Esophagus mucosa (tissue), 1 donor: Measurements from ENCODE around the gene EPHB2. TPM values are rescaled to one million over a fixed set of nuclear protein-coding genes. Genes with fewer than 3 reads are reported as not detected.
A peak's percentile ranks its signal among the peaks of the same experiment; 100 is the strongest.

Source experiments
- ATAC-seq: fragments of 200-7000 bp; cut with Tn5 transposase; one replicate; pipeline ENCODE4 v1.9.1; 2020
- total RNA-seq: library from RNA; stranded (reverse); gene quantifications from one replicate; pipeline ENCODE4 v1.2.4, GENCODE V29; 2023
- donor health status: DM: yes; HTN: yes; CAD: no.

EPHB2 gene
- total RNA-seq, 1 donor from 2014 or later, result 2.2 TPM

DNA sequence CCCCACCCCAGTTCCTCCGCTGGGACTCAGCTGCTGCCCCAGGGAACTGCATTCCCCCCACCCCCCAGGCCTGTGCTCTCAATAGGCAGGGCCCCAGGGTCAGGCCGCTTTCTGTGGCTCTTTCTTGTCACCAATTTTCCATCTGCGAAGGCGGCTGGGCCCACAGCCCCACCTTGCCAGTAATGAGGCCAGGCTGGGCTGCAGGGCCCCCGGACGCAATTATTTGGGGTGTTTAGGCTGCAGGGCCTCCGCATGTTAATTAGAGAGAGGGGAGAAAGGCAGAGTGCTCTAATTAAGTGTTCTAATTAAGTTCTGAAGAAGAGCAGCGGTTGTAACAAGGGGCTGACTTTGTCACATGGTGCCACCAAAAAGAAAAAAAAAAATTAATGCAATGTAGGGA lies 71.8 kb downstream of the EPHB2 start:
- ATAC-seq, result no peak

DNA sequence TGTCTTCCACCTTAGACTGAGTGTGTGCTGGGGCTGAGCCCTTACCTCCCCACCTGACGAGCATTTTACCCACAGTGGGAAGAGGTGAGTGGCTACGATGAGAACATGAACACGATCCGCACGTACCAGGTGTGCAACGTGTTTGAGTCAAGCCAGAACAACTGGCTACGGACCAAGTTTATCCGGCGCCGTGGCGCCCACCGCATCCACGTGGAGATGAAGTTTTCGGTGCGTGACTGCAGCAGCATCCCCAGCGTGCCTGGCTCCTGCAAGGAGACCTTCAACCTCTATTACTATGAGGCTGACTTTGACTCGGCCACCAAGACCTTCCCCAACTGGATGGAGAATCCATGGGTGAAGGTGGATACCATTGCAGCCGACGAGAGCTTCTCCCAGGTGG lies 73.7 kb downstream of the EPHB2 start:
- no peak for ATAC-seq

DNA sequence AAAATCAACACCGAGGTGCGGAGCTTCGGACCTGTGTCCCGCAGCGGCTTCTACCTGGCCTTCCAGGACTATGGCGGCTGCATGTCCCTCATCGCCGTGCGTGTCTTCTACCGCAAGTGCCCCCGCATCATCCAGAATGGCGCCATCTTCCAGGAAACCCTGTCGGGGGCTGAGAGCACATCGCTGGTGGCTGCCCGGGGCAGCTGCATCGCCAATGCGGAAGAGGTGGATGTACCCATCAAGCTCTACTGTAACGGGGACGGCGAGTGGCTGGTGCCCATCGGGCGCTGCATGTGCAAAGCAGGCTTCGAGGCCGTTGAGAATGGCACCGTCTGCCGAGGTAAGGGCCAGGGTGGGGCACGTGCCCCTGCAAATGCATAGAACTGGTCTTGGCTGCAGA lies 74.1 kb downstream of the EPHB2 start:
- ATAC-seq, result no peak

GRCh38 chr1:22786101-22786500 lies 75.5 kb downstream of the EPHB2 start:
- no peak for ATAC-seq

GRCh38 chr1:22786719-22787489 lies 76.3 kb downstream of the EPHB2 start:
- no peak for ATAC-seq

DNA sequence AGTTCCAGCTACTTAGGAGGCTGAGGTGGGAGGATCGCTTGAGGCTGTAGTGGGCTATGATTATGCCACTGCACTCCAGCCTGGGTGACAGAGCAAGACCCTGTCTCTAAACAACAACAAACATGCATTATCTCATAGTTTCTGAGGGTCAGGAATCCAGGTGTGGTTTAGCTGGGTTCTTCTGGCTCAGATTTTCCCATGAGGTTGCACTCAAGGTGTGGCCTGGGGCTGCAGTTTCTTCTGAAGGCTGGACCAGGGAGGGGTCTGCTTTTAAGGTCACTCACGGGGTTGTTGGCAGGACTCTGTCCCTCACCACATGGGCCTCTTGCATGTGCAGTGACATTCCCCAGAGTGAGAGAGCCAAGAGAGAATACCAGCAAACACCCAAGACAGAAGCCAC lies 77.0 kb downstream of the EPHB2 start:
- ATAC-seq, result no peak

DNA sequence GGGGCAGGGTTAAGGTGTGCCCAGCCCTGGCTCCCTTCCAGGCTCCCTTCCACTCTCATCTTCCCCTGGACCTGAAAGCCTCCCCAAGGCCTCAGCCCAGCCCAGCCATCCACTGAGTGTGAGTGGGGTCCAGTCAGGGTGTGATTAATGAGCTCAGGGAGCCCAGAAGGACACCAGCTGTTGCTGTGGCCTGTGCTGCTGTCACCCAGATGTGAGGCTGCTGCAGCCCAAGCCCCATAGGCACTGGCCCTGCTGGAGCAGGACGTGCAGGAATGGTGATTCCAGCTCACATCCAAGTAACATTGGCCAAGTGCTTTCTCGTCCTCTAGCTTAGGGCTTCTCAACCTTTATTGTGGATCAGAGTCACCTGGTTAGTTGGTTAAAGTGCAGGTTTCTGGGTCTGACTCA lies 77.6 kb downstream of the EPHB2 start:
- no peak for ATAC-seq

DNA sequence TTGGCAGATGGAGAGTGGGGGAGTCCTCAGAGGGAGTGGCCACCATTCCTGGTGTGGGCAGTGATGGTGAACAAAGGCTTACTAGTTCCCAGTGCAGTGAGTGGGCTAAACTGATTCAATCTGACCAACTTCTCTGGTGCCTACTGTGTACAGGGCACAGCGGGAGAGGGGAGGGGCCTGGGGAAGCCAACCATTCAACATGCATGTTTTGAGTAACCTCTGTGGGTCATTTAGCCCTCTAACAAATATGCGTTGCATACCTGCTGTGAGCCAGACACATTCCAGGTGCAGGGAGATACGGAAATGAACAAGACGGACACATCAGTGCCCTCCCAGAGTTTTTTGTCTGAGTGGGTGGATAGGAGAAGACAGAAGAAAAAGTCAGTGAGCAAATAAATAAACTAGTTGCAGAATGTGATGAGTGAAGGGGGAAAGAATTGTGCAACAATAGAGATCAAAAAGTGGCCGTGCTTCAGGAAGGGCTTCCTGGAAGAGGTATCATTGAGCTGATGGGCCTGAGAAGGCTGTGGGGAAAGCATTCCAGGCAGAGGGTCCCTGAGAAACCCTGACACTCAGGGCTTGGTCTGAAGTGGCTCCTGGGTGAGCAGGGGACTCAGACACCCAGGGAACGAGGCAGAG lies 78.8 kb downstream of the EPHB2 start:
- no peak for ATAC-seq

GRCh38 chr1:22790232-22791008 lies 79.8 kb downstream of the EPHB2 start:
- ATAC-seq, result no peak

DNA sequence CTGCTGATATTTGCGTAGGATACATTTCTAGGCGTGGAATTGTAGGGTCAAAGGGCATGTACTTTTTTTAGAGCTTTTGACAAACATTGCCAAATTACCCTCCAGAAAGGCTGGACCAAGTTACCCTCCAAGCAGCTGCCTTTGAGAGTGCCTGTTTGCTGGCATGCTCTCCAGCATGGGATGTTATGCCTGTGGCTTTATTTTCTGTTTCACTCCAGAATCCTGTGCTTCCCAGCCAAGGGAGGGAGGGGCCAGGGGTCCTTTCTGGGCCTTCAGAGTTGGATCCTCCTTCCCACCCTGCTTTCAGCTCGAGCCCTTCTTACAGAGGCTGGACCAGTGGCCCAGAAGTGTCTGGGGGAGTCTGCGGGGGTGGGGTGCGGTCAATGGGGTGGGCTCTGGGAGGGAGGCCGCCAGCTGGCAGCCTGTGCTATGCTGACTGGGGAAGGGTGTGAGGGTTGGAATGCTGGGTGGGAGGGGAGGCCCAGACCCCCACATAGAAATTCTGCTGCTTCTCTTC lies 81.2 kb downstream of the EPHB2 start:
- ATAC-seq, result no peak

GRCh38 chr1:22792396-22793160 lies 81.9 kb downstream of the EPHB2 start:
- no peak for ATAC-seq

DNA sequence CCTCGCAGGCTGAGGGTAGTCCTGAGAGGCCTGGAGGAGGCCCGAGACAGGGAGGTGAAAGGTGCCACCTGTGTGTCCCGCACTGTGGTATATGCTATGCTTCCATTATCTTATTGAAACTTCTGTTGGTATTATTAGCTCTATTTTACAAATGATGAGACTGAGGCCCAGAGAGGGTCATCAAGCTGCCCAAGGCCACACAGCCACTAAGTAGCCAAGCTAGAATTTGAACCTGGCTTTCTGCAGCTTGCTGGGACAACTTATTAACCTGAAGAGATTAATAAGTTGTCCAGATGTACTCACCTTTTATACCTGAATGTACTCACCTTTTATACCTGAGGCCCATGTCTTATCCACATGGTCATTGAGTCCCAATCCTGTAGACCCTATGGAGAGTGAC lies 83.0 kb downstream of the EPHB2 start:
- ATAC-seq, result no peak

GRCh38 chr1:22794647-22795365 lies 84.2 kb downstream of the EPHB2 start:
- ATAC-seq, result peak; percentile 67

DNA sequence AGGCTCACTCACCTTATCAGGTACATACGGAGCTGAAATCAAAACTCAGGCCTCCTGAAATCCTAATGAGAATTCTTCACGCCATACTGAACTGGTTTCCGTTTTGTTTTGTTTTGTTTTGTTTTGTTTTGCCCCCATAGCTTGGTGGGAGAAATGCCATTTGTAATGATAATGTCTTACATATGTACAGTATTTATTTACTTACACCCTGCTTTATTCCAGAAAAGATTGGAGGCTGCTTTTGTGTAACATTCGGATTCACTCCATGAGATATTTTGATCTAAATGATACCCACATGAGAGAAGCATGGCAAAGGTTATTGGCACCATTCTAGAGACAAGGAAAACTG lies 84.7 kb downstream of the EPHB2 start:
- ATAC-seq, result no peak

DNA sequence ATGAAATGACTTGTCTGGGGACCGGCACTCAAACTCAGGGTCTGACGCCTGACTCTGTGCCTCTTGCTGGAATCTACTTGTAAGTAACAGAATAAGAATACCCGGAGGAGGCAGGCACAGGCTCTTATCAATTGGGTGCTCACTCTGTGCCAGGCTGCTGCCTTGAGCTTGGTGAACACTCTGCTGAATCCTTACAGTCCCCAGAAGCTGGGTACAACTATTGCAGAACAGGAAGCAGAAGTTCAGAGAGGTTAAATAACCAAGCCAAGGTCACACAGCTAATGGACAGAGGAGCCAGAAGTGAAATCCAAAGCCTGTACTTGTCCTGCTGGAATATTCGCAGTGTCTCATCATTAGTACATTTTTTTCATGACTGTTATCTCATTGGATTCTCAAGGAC lies 86.0 kb downstream of the EPHB2 start:
- ATAC-seq, result no peak

- ATAC-seq, result no peak
Observed at GRCh38 chr1:22798083-22798482, 87.4 kb downstream of the EPHB2 start.

DNA sequence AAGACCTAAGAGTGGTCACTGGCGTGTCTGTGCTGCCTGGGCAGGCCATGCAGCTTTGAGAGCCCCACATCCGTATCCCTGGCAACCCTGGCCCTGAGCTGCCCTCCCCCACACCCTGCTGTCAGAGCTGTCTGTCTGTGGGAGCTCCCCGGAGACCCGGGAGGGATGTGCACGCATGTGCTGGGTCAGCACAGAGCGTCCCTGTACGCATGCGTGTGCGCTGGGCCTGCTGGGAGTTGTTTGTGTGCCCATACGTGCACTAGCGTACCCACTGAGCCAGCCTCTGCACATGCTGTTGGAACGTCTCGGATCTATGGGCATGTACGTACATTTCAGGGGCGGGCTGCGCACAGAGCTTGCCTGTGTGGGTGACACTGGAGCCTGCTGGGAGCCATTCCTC lies 89.3 kb downstream of the EPHB2 start:
- no peak for ATAC-seq

DNA sequence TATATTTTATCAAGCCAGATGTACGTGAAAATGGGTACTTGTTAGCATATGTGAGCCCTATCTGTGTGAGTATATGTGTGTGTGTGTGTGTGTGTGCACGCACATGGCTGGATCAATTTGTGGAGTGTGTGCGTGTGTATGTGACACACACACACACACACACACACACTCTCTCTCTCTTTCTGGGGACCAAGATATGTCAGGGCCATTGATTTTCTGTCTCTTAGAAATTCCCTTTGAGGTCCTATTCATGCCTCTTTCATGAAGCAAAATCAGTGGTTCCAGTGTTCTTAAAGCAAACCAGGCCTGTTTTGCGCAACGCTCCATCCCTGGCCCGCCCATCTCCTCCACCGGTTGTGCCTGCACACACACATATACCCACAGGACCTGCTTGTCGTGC lies 90.0 kb downstream of the EPHB2 start:
- no peak for ATAC-seq

DNA sequence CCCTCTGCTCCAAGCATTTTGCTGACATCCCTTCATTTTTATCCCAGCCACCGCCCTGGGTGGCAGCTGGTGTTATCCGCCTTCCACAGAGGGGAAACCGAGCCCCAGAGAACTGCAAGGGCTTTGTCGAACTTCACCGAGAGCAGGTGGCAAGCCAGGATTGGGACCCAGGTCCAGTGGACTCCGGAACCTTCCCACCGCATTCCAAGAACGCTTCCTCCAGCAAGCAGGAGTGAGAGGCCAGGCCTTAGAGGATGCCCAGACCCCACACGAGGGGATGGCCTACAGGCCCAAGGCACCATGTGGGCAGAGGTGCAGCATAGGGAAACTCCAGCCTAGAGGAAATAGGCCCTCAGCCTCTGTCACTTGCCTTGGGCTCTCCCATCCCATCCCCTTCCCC lies 90.7 kb downstream of the EPHB2 start:
- no peak for ATAC-seq

DNA sequence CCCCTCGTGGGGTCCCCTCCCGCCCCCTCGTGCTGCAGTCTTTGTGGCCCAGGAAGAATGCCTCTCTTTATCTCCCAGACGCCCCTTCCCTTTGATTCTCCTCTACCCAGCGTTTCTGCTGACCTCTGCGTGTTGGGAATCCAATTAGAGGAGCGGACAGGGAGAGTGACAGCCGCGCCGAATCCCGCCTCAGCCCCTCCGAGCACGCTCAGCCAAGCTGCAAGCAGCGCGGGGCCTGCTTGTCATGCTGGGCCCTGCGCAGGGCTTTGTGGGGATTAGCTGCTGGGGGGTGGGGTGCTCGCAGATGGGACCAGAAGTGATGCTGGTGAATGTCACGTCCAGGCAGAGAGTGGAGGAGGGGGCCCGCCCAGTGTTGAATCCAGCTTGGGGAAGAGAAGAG lies 91.1 kb downstream of the EPHB2 start:
- ATAC-seq, result no peak

GRCh38 chr1:22803833-22804232 lies 93.2 kb downstream of the EPHB2 start:
- ATAC-seq, result no peak

DNA sequence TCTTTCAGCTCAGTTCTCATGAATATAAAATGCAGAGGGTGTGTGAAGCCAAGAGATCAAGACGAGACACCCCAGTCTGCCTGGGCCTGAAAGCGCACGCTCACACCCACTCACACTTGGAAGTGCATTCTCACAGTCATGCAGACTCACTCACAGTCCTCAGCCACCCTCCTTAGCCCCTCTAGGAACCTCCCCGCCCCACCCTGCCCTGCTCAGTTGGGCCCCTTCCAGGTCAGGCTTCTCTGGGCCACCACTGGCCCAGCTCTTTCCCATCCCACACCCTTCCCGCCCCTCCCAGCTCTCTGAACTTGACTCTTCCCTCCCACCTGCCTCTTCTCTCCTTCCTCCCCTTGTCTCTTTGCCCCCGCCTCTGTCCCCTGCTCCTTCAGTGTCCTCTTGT lies 93.8 kb downstream of the EPHB2 start:
- ATAC-seq, result peak; percentile 63
